Left colon (tissue), 2 donors: ENCODE measurements around the gene CRADD. TPM values are rescaled to one million over a fixed set of nuclear protein-coding genes. Genes with fewer than 3 reads are reported as not detected.
"Not testable (repeated sequence)": the region's sequence is repeated elsewhere in the genome, so short reads cannot be mapped to it uniquely, and the experiment has no call there.

ENCODE experiments used
- ATAC-seq: fragments of 200-7000 bp; cut with Tn5 transposase; one replicate; pipeline ENCODE4 v1.9.1; 2020; ENCODE audit warnings: mild to moderate bottlenecking, moderate library complexity
- DNase-seq, 2 donors: peaks; one replicate each; pipeline ENCODE4 v3.0.0-alpha.2; 2020
- intact Hi-C, 2 donors: fragments of 100-400 bp; cut with DNase I in 1 of 2; cut with micrococcal nuclease in 1 of 2; formaldehyde crosslinking; loops; one replicate each; pipeline versions ENCODE4 v1.11.2 to v1.14.0; 2022; cut with DNase I, micrococcal nuclease
- total RNA-seq, 2 donors: library from RNA; stranded (reverse); fragmentation: NEBNext Ultra II Directional; extraction: Animal tissue kit (Norgen Biotek cat#: 25700); gene quantifications; one replicate each; pipeline ENCODE4 v1.2.1, GENCODE V29; 2021
- donor health status: DM: no; HTN: no; CAD: no.
- donor health status: DM: yes; HTN: yes; CAD: no.

CRADD gene
- total RNA-seq, 2 donors from 2014 or later = 22.1 to 27.6 TPM

- intact Hi-C loops = loop anchor here in 1 of 2 donors (5.0 kb wide), 1 partner anchor 335 kb away; no protein-coding TSS in a partner anchor
- DNase-seq (peak in 1 of 2 donors; percentile 41), ATAC-seq (peak; percentile 81)
Observed at GRCh38 chr12:93766796-93767523, 89.8 kb downstream of the CRADD start.

GRCh38 chr12:93767524-93767863 is 90.3 kb downstream of the CRADD start:
- peak; percentile 22 for ATAC-seq
- intact Hi-C loops = loop anchor here in 1 of 2 donors (5.0 kb wide), 1 partner anchor 335 kb away; no protein-coding TSS in a partner anchor
- DNase-seq = no peak

DNA sequence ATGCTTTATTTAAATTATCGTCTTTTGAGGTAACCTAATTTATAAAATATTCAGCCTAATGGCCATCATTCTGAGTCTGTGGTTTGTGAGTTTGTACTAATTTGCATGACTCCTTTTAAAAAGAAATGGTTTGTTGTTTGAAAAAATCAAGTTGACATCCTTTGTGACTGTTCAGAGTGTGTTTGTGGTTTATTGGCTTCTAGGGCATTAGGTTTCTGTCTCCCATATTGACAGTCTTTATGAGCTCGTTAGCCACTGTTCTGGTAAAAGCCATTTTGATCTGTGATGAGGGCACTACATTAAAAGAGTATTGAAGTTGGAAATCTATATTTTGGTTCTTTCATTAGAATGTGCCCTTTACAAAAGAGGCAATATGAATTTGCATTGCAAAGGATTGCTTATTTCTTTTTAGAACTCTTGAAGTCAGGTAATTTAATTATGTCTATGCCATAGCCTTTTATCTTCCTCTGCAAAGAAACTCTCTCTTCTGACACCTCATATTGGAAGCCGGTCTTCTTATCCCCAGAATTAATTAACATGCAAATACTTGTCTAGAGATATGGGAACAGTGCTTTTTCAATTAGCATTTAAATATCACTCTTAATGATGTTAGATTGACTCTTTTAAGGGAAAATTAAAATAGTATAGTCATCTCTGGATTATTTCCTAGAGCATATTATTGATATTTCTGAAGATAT is 95.0 kb downstream of the CRADD start:
- DNase-seq = no peak
- intact Hi-C loops = loop anchor here in 1 of 2 donors (10.0 kb wide), 1 partner anchor 203 kb away; no protein-coding TSS in a partner anchor
- no peak for ATAC-seq

GRCh38 chr12:93773122-93773871 is 96.1 kb downstream of the CRADD start:
- no peak for DNase-seq
- no peak for ATAC-seq
- intact Hi-C loops = loop anchor here in 1 of 2 donors (10.0 kb wide), 1 partner anchor 202 kb away; no protein-coding TSS in a partner anchor

- intact Hi-C loops = loop anchor here in 1 of 2 donors (10.0 kb wide), 1 partner anchor 198 kb away; no protein-coding TSS in a partner anchor
- DNase-seq = no peak
- ATAC-seq = no peak
Observed at GRCh38 chr12:93776581-93777018, 99.4 kb downstream of the CRADD start.

- no peak for DNase-seq
- intact Hi-C loops = loop anchor here in 1 of 2 donors (10.0 kb wide), 1 partner anchor 198 kb away; no protein-coding TSS in a partner anchor
- ATAC-seq = no peak
Observed at GRCh38 chr12:93777254-93777653, 100.1 kb downstream of the CRADD start.

- no peak for ATAC-seq
- DNase-seq = peak in 1 of 2 donors; percentile 34
- intact Hi-C loops = loop anchor here in 1 of 2 donors (10.0 kb wide), 1 partner anchor 196 kb away; no protein-coding TSS in a partner anchor
Observed at GRCh38 chr12:93778306-93778705, 101.1 kb downstream of the CRADD start.

- ATAC-seq = no peak
- intact Hi-C loops = loop anchor here in 1 of 2 donors (10.0 kb wide), 1 partner anchor 196 kb away; no protein-coding TSS in a partner anchor
- DNase-seq = no peak
Observed at GRCh38 chr12:93778766-93779165, 101.6 kb downstream of the CRADD start.

GRCh38 chr12:93780101-93780641 is 103.0 kb downstream of the CRADD start:
- ATAC-seq (no peak), DNase-seq (no peak)
- intact Hi-C loops = no loop called here

GRCh38 chr12:93780886-93781285 is 103.7 kb downstream of the CRADD start:
- intact Hi-C loops = not testable (repeated sequence)

DNA sequence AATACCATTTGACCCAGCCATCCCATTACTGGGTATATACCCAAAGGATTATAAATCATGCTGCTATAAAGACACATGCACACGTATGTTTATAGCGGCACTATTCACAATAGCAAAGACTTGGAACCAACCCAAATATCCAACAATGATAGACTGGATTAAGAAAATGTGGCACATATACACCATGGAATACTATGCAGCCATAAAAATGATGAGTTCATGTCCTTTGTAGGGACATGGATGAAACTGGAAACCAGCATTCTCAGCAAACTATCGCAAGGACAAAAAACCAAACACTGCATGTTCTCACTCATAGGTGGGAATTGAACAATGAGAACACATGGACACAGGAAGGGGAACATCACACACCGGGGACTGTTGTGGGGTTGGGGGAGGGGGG is 104.8 kb downstream of the CRADD start:
- intact Hi-C loops, DNase-seq, ATAC-seq: not testable (repeated sequence)

More at GRCh38 chr12:93780886-93781285, 103.7 kb downstream of the CRADD start:
- ATAC-seq, DNase-seq: not testable (repeated sequence)

- no peak for DNase-seq
- no peak for ATAC-seq
- intact Hi-C loops = no loop called here
Observed at GRCh38 chr12:93782853-93783252, 105.7 kb downstream of the CRADD start.

- DNase-seq = no peak
- ATAC-seq = no peak
- intact Hi-C loops = no loop called here
Observed at GRCh38 chr12:93783832-93784231, 106.7 kb downstream of the CRADD start.

DNA sequence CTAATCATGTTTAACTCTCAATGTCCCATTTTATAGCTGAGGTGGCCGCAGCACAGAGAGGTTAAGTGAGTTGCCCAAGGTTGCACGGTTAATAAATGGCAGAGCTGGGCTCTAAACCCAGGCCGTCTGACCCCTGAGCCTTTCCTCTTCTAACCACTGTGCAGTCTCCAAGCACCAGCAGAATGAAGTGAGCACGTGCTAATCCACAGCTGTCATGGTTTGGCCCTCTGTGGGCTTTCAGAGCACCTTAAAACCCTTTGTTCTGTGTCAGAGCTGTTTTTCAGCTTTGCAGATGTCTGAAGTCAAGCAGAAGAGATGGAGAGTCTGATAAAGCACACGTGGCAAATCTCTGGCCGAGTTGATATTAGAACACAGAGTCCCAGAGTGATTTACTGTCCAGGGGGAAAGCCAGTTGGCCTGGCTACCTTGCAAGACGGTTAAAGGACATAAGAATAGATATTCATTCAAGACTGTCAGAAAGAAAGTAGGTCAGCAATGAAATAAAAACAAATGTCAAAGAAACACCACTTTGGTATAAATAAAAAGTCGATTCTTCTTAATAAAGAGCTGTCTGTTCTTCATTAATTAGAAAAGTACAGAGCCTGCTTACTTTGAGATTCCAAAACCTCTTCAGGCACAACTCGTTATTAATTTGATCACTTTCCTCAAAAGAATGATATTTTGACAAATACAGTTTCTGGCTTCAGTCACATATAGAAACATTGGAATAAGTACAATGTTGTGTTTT is 107.3 kb downstream of the CRADD start:
- intact Hi-C loops = no loop called here
- peak; percentile 26 for ATAC-seq
- DNase-seq = peak; percentile 16 to 62

DNA sequence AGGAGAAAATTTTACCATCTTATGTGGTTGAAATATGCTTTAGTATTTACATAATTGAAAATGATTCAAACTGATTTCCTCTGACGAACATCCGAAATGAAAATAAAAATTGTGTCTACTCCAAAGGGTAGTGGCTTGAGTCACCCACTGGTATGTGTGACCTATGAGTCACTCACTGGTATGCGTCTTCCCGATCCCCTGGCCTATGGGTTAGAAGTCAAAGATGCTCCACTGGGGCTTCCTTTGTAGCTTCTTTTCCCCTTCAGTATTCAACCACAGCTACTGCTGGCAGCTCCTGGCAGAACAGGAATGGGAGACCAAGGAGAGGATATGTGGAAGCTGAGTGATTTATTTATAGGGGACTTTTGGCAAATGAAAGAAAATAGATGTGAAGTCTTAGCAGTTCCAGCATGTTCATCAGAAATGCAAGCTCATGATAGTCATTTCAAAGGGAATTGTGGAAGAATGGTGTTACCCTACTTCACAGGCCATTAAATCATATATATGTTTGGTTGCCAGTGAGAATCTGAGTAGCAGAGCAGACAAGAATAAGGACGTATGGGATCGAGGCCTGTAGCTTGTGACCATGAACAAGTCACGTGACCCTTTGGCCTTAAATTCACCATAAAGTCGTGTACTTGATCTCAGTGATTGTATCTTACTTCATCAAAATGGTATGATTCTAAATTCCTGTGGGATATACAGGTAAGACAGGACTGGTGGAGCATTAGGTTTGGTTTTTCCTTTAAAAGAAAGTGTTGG is 108.3 kb downstream of the CRADD start:
- intact Hi-C loops = no loop called here
- DNase-seq = peak in 1 of 2 donors; percentile 39
- peak; percentile 42 for ATAC-seq

DNA sequence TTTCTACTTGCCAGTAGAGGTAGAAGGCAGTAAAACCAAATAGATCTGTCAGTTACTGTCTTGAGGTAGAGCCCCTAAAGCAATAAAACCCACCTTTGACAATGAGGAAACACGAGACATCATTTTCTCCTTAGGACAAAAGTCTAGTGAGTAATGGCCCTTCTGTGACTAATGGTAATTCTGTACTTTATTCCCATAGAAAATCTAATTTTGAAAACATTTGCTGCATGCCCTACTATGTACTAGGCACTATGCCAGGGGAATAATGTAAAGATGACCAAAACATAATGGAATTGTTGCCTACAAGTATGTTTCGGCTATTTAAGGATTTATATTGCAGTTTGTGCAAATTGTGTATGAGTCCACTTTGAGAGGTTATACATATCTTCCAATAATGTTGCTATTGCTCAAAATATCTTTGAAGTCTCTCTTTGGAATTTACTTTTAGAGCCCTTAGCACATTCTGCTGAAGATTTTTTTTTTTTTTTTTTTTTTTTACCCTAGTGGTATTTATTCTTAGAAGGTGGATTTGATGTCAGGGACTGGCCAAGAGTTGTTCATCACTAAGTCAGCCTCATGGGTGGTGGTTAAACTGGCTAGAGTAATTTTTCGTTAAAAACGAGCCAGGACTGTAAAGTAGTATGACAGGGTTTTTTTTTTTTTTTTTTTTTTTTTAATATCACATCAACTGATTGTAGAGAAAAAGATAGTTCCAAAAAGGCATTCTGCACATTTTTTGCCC is 109.7 kb downstream of the CRADD start:
- intact Hi-C loops = no loop called here
- ATAC-seq (no peak), DNase-seq (no peak)

- DNase-seq (no peak), ATAC-seq (no peak)
- intact Hi-C loops = no loop called here
Observed at GRCh38 chr12:93788853-93789252, 111.7 kb downstream of the CRADD start.
